OCI-LY3 (cell line): ENCODE data around the gene KLRD1.
"Not testable (repeated sequence)": the region's sequence is repeated elsewhere in the genome, so short reads cannot be mapped to it uniquely, and the experiment has no call there.

Experiments
- H2AFZ ChIP-seq: fragments of 200-600, 300-600 bp; shearing (Covaris generic); 2 replicates; pipeline ENCODE4 v1.6.0; 2014; ENCODE audit warnings: antibody characterized with exemption, low read depth, low read length
- H3K27ac ChIP-seq: fragments of 200-600, 300-600 bp; sonication (generic); 2 replicates; pipeline ENCODE4 v1.5.1; 2014; ENCODE audit warnings: mild to moderate bottlenecking, low read length, moderate library complexity, mixed read lengths
- H3K27me3 ChIP-seq: fragments of 200-600, 300-600 bp; sonication (generic); 2 replicates; pipeline ENCODE4 v1.6.1; 2014; ENCODE audit warnings: low read depth, low read length, mixed read lengths
- H3K36me3 ChIP-seq: fragments of 200-600, 300-600 bp; sonication (generic); replicated peaks from 2 replicates; pipeline ENCODE3; 2014; ENCODE audit warnings: low read depth, low read length, mixed read lengths
- H3K4me1 ChIP-seq: fragments of 300-600, 200-600 bp; sonication (generic); 2 replicates; pipeline ENCODE4 v1.6.1; 2014; ENCODE audit warnings: low read length, mixed read lengths
- H3K4me2 ChIP-seq: fragments of 200-600, 300-600 bp; sonication (generic); 2 replicates; pipeline ENCODE4 v1.6.1; 2014; ENCODE audit warnings: low read length, mixed read lengths
- H3K4me3 ChIP-seq: fragments of 300-600, 200-600 bp; sonication (generic); 2 replicates; pipeline ENCODE4 v1.5.1; 2014; ENCODE audit warnings: antibody characterized with exemption, mild to moderate bottlenecking, low read length, moderate library complexity
- H3K79me2 ChIP-seq: fragments of 300-600, 200-600 bp; shearing (Covaris generic); 2 replicates; pipeline ENCODE4 v1.6.1; 2014; ENCODE audit warnings: mild to moderate bottlenecking, low read length, mixed read lengths
- H3K9ac ChIP-seq: fragments of 300-600, 200-600 bp; shearing (Covaris generic); 2 replicates; pipeline ENCODE4 v1.6.0; 2014; ENCODE audit warnings: mild to moderate bottlenecking, low read length, moderate library complexity
- H3K9me3 ChIP-seq: fragments of 200-600, 300-600 bp; shearing (Covaris generic); 2 replicates; pipeline ENCODE4 v1.6.1; 2014; ENCODE audit warnings: low read length, mixed read lengths; ENCODE audit not compliant: insufficient read depth
- H4K20me1 ChIP-seq: fragments of 200-600, 300-600 bp; sonication (generic); 2 replicates; pipeline ENCODE4 v1.6.1; 2016; ENCODE audit warnings: low read length, mixed read lengths; ENCODE audit not compliant: insufficient read depth
- EZH2phosphoT487 ChIP-seq: fragments of 200-600 bp; shearing (Covaris generic); IDR thresholded peaks from 2 replicates; pipeline ENCODE4 v1.6.1; 2018; ENCODE audit warnings: antibody characterized with exemption, mixed run types, low read depth
- TF ChIP-seq, protein P1 (sequence below): fragments of 200-600, 300-600 bp; sonication (generic); IDR thresholded peaks from 2 replicates; pipeline ENCODE4 v1.5.1; 2014; ENCODE audit warnings: antibody characterized with exemption, low read length, low read depth

Gene KLRD1

GRCh38 chr12:10374624-10375018 lies 67.0 kb downstream of the KLRD1 start:
- peaks cover 24% of the 10 kb centered on the region; the same call in 1 of the 2 replicates for H3K4me1 ChIP-seq
- H3K27me3 ChIP-seq: no peaks in the 10 kb centered on the region
- no peaks in the 10 kb centered on the region for H3K36me3 ChIP-seq
- H3K27ac ChIP-seq: no peak overlapping the region
- H3K9me3 ChIP-seq: no peaks in the 10 kb centered on the region
- H3K4me3 ChIP-seq: no peak overlapping the region
- no peaks in the 10 kb centered on the region for H3K79me2 ChIP-seq
- no peaks in the 10 kb centered on the region for H4K20me1 ChIP-seq
- no peak for TF ChIP-seq EZH2phosphoT487
- TF ChIP-seq, protein P1, sequence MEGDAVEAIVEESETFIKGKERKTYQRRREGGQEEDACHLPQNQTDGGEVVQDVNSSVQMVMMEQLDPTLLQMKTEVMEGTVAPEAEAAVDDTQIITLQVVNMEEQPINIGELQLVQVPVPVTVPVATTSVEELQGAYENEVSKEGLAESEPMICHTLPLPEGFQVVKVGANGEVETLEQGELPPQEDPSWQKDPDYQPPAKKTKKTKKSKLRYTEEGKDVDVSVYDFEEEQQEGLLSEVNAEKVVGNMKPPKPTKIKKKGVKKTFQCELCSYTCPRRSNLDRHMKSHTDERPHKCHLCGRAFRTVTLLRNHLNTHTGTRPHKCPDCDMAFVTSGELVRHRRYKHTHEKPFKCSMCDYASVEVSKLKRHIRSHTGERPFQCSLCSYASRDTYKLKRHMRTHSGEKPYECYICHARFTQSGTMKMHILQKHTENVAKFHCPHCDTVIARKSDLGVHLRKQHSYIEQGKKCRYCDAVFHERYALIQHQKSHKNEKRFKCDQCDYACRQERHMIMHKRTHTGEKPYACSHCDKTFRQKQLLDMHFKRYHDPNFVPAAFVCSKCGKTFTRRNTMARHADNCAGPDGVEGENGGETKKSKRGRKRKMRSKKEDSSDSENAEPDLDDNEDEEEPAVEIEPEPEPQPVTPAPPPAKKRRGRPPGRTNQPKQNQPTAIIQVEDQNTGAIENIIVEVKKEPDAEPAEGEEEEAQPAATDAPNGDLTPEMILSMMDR: no peak
- no peak overlapping the region for H3K9ac ChIP-seq
- no peak overlapping the region for H3K4me2 ChIP-seq
- no peak overlapping the region for H2AFZ ChIP-seq

GRCh38 chr12:10378737-10379136 lies 71.1 kb downstream of the KLRD1 start:
- H3K27ac ChIP-seq, H3K9me3 ChIP-seq, H3K9ac ChIP-seq, H3K4me3 ChIP-seq, H2AFZ ChIP-seq, H3K79me2 ChIP-seq, H3K27me3 ChIP-seq, H3K36me3 ChIP-seq, H3K4me2 ChIP-seq, H4K20me1 ChIP-seq: not testable (repeated sequence)
- peaks cover 10% of the 10 kb centered on the region; the same call in 1 of the 2 replicates for H3K4me1 ChIP-seq
